ENCODE data around the gene YIF1A. TPM values are rescaled to one million over a fixed set of nuclear protein-coding genes. Genes with fewer than 3 reads are reported as not detected.

The YIF1A gene
- total and polyA plus RNA-seq, 8 donors = 39.7 to 112 (median 56.6) TPM

DNA sequence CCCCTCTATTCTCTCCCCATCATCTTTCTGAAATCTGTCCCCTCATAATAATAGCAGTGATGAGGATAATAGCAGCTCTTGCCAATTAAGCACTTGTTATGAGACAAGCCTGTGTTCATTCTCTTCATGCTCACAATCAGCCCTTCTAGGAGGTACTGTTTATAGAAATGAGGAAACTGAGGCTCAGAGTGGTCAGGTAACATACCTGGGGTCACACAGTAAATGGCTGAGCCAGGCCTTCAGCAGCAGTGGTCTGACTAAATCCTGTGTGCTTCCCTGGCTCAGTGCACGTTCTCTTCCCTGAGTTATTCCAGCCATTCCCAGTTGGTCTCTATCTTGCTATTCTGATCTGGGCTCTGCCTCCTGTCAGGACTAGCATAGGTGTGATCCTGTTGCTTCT, 14.7 kb downstream of the YIF1A start:
- WGBS, 2 donors = 77 to 79% methylated on average over 1 of the region's 1 CpG
- DNase-seq (no peak), ATAC-seq (no peak), FAIRE-seq (no peak)
- Histone ChIP-seq H3K27me3 (no peaks in the 10 kb centered on the region), H3K36me3 (peaks cover 0 to 34% (median 29%) of the 10 kb centered on the region in 3 donors), H3K4me3 (no peak overlapping the region), H3K27ac (no peak overlapping the region), H3K4me1 (peaks cover 0 to 3% (median 0%) of the 10 kb centered on the region in 3 donors), H3K9me3 (no peaks in the 10 kb centered on the region)
- intact Hi-C loops (cut with DNase I) = no loop called here
- no peak for TF ChIP-seq CTCF (IDR thresholded peaks at IDR 0.05)

DNA sequence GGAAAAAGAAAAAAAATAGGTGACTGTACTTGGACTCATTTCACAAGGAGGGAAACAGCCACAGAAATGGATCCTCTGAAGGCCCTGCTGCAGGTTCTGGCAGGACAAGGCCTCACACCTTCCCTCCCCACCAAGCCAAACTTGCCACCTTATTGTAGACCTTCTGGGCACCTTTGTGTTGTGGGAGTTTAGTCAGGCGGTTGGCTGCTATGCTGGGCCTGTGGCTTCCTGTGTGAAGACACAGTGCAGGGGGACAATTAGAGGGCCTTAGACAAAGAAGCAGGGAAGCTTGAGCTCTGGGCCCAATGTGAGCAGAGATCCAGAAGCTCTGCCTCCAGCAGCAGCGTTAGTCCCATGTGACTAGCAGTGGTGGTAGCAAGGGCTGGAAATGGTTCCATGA, 16.3 kb downstream of the YIF1A start:
- ATAC-seq = no peak
- Histone ChIP-seq H3K27ac (no peak overlapping the region), H3K27me3 (no peaks in the 10 kb centered on the region), H3K9me3 (no peaks in the 10 kb centered on the region), H3K36me3 (peaks cover 0 to 34% (median 29%) of the 10 kb centered on the region in 3 donors), H3K4me3 (no peak overlapping the region), H3K4me1 (peaks cover 0 to 3% (median 0%) of the 10 kb centered on the region in 3 donors)
- TF ChIP-seq CTCF (IDR thresholded peaks at IDR 0.05) = no peak
- intact Hi-C loops (cut with DNase I) = no loop called here
- 95 to 97% methylated on average over 2 of the region's 2 CpGs for WGBS, 2 donors
- no peak for DNase-seq
- no peak for FAIRE-seq

- ATAC-seq (no peak), DNase-seq (no peak), FAIRE-seq (no peak)
- H3K9me3 ChIP-seq = no peaks in the 10 kb centered on the region
- H3K27ac ChIP-seq = no peak overlapping the region
- no peaks in the 10 kb centered on the region for H3K27me3 ChIP-seq
- intact Hi-C loops (cut with DNase I) = no loop called here
- H3K4me1 ChIP-seq = no peaks in the 10 kb centered on the region
- peaks cover 0 to 34% (median 29%) of the 10 kb centered on the region in 3 donors for H3K36me3 ChIP-seq
- WGBS, 2 donors = 89 to 93% methylated on average over 7 of the region's 7 CpGs
- no peak overlapping the region for H3K4me3 ChIP-seq
- TF ChIP-seq CTCF (IDR thresholded peaks at IDR 0.05) = no peak
Observed at GRCh38 chr11:66271816-66272215, 17.1 kb downstream of the YIF1A start.

DNA sequence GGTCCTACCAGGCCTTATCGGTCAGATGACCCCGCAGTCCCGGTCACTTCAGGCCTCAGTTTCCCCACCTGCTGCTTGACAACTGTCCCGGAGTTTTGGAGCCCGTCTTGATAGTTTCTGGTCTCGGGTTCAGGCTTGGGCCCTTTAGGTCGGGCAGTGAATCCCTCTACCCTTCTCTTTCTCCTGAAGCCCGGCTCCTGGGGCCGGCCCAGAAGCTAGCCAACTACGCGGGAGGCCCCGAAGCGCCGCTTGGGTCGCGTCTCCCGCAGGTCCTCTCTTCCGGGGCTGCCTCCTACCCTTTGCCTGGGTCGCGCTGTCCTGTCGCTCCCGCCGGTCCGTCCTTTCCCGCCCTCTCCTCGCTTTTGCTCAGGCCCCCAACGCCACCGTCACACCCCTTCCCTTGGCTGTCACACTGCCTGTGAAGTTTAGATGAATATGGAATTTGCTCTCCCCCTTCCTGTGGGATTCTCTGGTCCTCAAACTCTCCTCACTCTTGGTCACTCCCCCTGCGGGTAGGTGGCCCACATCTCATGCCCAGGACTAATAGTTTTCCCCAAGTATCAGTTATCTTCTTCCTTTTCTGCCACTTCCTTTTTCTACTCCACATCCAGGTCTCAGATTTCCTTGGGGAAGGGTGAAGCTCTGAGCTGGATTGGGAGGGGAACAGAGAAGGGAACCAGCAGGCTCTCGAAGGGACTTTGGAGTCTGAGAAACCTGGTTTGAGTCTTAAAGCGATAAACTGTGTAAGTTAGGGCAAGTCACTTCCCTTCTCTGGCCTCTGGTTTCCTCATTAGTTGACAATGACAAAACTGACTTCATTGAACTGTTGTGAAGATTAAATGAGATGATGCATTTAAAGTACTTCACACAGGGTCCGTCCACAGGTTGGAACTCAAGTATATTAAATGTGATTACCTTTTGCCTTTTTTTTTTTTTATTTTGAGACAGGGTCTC, 19.7 kb downstream of the YIF1A start:
- Histone ChIP-seq H3K36me3 (peaks cover 0 to 23% (median 19%) of the 10 kb centered on the region in 3 donors), H3K27me3 (no peaks in the 10 kb centered on the region), H3K4me3 (peak overlapping the region; percentile 59 to 96 (median 88)), H3K4me1 (no peaks in the 10 kb centered on the region), H3K9me3 (no peaks in the 10 kb centered on the region), H3K27ac (peak overlapping the region; percentile 83 to 92 (median 88))
- 3 to 5% methylated on average over 32 of the region's 32 CpGs for WGBS, 2 donors
- ATAC-seq = peak in 1 of 4 donors; percentile 2
- intact Hi-C loops (cut with DNase I) = no loop called here
- TF ChIP-seq CTCF (IDR thresholded peaks at IDR 0.05) = no peak
- no peak for FAIRE-seq
- peak in 3 of 6 donors; percentile 20 to 79 (median 58) for DNase-seq

All from pancreas (tissue), 10 donors.